ENCODE data around the gene MTF2. TPM values are rescaled to one million over a fixed set of nuclear protein-coding genes. Genes with fewer than 3 reads are reported as not detected.

The MTF2 gene
- total and polyA plus RNA-seq, 9 of the 15 experiments (the other 6 are each of a cell fraction or from before 2014, with no cell fraction given) = 29.3 to 124 (median 57.7) TPM

DNA sequence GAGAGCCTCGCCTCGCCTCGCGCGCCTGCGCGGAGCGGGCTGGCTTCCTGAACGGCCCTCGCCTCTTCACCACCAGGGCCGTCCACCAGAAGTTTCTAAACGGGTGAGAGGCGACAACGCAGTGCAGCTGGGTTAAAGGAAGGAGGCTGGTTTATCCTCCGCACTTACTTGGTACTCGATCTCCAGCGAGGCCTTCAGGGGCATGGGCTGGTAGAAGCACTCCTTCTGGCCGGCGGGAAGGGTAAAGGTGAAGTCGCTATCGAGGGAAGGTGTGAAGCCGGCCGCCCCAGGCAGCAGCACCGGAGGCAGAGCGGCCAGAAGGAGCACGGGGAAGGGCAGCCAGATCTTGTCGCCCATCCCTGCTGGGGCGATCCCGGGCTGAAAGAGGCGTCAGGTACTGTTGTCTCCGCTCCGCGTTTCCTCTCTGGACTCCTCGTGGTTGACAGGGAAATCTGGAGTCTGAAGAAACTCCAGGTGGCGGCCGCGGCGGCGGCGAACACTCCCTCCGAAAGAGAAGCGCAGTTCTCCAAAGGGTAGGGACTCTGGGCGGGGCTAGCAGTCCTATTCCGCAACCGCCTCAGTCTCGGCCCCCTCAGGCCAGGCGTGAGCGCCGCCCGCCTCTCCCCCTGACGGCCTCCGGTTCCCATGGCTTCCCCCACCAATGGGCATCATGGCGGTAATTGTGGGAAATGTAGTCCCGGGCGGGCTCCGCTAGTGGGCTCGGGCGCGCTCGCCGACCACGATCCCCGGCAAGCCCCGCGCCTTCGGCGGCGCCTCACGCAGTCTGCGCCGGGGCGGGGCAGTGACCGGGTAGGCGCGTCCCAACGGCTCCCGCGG lies 101.0 kb downstream of the MTF2 start, which contains the start of gene TMED5 (continued):
- no peak for TF ChIP-seq HNRNPH1 (optimal IDR thresholded peaks at IDR 0.05; ENCODE audit: low read depth, low read length)
- peak; percentile 1 for TF ChIP-seq MEIS2 (IDR thresholded peaks at IDR 0.05; ENCODE audit: partially characterized antibody)
- TF ChIP-seq ZFX (CRISPR knock-in tag; IDR thresholded peaks at IDR 0.05) = peak; percentile 85
- TF ChIP-seq ZNF212 (CRISPR knock-in tag; IDR thresholded peaks at IDR 0.05) = no peak
- TF ChIP-seq SAP30 (IDR thresholded peaks at IDR 0.05; ENCODE audit: borderline replicate concordance, insufficient read depth, low read depth, low read length, poor library complexity, severe bottlenecking) = peak; percentile 34
- TF ChIP-seq, protein P1, sequence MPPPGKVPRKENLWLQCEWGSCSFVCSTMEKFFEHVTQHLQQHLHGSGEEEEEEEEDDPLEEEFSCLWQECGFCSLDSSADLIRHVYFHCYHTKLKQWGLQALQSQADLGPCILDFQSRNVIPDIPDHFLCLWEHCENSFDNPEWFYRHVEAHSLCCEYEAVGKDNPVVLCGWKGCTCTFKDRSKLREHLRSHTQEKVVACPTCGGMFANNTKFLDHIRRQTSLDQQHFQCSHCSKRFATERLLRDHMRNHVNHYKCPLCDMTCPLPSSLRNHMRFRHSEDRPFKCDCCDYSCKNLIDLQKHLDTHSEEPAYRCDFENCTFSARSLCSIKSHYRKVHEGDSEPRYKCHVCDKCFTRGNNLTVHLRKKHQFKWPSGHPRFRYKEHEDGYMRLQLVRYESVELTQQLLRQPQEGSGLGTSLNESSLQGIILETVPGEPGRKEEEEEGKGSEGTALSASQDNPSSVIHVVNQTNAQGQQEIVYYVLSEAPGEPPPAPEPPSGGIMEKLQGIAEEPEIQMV (tag; conservative IDR thresholded peaks at IDR 0.05; ENCODE audit: low read depth) = no peak
- TF ChIP-seq SRSF7 (optimal IDR thresholded peaks at IDR 0.05; ENCODE audit: low read depth, low read length) = no peak
- no peak for TF ChIP-seq ZNF696 (CRISPR knock-in tag; conservative IDR thresholded peaks at IDR 0.05)
- TF ChIP-seq ZC3H8 (IDR thresholded peaks at IDR 0.05) = no peak
- TF ChIP-seq RBM22 (IDR thresholded peaks at IDR 0.05; ENCODE audit: low read depth, low read length, poor library complexity, severe bottlenecking) = peak; percentile 68
- TF ChIP-seq LARP7 (IDR thresholded peaks at IDR 0.05) = no peak
- TF ChIP-seq C11orf30 (IDR thresholded peaks at IDR 0.05; ENCODE audit: low read depth) = 0 out of 2 replicates have a peak, but pooled peaks have one; percentile 26
- peak; percentile 69 for TF ChIP-seq EGR1 (conservative IDR thresholded peaks at IDR 0.05)
- TF ChIP-seq ZMIZ1 (IDR thresholded peaks at IDR 0.05; ENCODE audit: low read depth in 2 of 2, low read length in 2 of 2) = no peak; a peak in 1 of 4 replicates
- peak; percentile 90 for TF ChIP-seq CREB1 (IDR thresholded peaks at IDR 0.05)
- TF ChIP-seq CREB1 (CRISPR knock-in tag; IDR thresholded peaks at IDR 0.05) = peak; percentile 86
- TF ChIP-seq PML (IDR thresholded peaks at IDR 0.05; ENCODE audit: low read length) = no peak; the same call in none of the 2 replicates
- no peak for TF ChIP-seq ZNF165 (CRISPR knock-in tag; IDR thresholded peaks at IDR 0.05; ENCODE audit: borderline replicate concordance)
- peak; percentile 55; the same call in 1 of the 2 replicates for TF ChIP-seq CTBP1 (IDR thresholded peaks at IDR 0.05; ENCODE audit: borderline replicate concordance)
- TF ChIP-seq, protein P2, sequence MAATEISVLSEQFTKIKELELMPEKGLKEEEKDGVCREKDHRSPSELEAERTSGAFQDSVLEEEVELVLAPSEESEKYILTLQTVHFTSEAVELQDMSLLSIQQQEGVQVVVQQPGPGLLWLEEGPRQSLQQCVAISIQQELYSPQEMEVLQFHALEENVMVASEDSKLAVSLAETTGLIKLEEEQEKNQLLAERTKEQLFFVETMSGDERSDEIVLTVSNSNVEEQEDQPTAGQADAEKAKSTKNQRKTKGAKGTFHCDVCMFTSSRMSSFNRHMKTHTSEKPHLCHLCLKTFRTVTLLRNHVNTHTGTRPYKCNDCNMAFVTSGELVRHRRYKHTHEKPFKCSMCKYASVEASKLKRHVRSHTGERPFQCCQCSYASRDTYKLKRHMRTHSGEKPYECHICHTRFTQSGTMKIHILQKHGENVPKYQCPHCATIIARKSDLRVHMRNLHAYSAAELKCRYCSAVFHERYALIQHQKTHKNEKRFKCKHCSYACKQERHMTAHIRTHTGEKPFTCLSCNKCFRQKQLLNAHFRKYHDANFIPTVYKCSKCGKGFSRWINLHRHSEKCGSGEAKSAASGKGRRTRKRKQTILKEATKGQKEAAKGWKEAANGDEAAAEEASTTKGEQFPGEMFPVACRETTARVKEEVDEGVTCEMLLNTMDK (IDR thresholded peaks at IDR 0.05; ENCODE audit: borderline replicate concordance, insufficient read depth, low read depth, low read length, poor library complexity, severe bottlenecking) = peak; percentile 55
- 0 out of 2 replicates have a peak, but pooled peaks have one; percentile 86 for TF ChIP-seq CBFB (CRISPR knock-in tag; IDR thresholded peaks at IDR 0.05)

Data from K562 (cell line).